Measurements from ENCODE around the gene SLC6A2. TPM values are rescaled to one million over a fixed set of nuclear protein-coding genes. Genes with fewer than 3 reads are reported as not detected.
A peak's percentile ranks its signal among the peaks of the same experiment; 100 is the strongest.

The SLC6A2 gene
- total RNA-seq, 2 experiments from 2014 or later: not detected

DNA sequence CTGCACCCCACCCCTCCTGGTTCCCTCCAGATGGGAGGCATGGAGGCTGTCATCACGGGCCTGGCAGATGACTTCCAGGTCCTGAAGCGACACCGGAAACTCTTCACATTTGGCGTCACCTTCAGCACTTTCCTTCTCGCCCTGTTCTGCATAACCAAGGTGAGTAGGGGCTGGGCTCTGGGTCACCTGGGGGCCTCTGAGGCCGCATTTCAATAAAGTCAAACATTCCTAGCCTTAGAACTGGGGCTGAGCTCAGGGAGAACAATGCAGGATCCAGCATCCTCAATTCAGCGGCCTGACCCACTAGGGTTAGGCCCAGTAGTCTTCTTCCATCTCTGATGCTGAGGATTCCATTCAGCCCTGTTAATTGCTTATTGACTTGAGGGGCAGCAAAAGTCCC is 42.1 kb downstream of the SLC6A2 start:
- CTCF ChIA-PET: interaction anchor here (1.9 kb wide), 1 partner anchor 233 kb away, joined by 7 read pairs; no protein-coding TSS in a partner anchor
- peaks cover 3% of the 10 kb centered on the region for H3K4me1 Mint-ChIP-seq
- no peaks in the 10 kb centered on the region for H3K36me3 Mint-ChIP-seq (ENCODE audit: low read depth)
- POLR2A ChIA-PET: no interaction called here
- DNase-seq: no peak
- H3K27ac Mint-ChIP-seq: no peak overlapping the region
- H3K27me3 Mint-ChIP-seq: no peaks in the 10 kb centered on the region
- H3K4me3 Mint-ChIP-seq: no peak overlapping the region
- H3K9me3 Mint-ChIP-seq: no peaks in the 10 kb centered on the region

DNA sequence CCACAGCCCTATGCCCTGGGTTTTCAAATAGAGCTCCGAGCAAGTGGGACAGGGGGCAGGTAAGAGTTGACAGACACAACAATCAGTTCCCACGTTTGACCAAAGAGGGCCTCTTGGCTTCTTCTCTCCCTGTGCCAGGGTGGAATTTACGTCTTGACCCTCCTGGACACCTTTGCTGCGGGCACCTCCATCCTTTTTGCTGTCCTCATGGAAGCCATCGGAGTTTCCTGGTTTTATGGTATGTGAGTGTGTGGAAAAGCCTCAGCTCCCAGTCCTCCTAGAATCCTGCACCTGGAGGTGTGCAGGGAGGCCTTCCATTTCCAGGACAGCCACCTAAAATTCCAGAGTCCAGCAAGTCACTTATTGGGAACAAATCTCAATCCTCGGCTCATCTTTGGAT is 42.5 kb downstream of the SLC6A2 start:
- Mint-ChIP-seq H3K9me3 (no peaks in the 10 kb centered on the region), H3K27ac (no peak overlapping the region), H3K4me3 (no peak overlapping the region), H3K4me1 (peaks cover 7% of the 10 kb centered on the region), H3K27me3 (no peaks in the 10 kb centered on the region), H3K36me3 (ENCODE audit: low read depth) (no peaks in the 10 kb centered on the region)
- POLR2A ChIA-PET: no interaction called here
- no peak for DNase-seq
- CTCF ChIA-PET: interaction anchor here (1.9 kb wide), 1 partner anchor 234 kb away, joined by 7 read pairs; no protein-coding TSS in a partner anchor

DNA sequence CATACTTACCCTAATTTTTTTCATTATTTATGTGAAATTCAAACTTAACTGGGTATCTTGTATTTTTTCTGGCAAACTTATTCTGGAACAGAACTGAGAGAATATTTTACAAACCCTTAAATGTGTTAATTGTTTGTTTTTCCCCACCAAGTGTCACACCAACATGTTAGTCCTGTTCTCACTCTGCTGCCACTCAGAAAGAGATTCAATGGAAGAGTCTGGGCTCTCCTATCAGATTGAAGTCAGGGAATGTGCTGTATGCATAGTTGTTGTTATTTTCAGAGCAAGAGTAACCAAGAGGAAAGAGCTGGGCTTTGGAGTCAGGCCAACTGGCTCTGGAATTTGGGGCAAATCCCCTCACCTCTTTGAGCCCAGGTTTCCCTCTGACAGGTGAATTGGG is 43.2 kb downstream of the SLC6A2 start:
- no peak overlapping the region for H3K4me3 Mint-ChIP-seq
- no peak for DNase-seq
- H3K27ac Mint-ChIP-seq: no peak overlapping the region
- ChIA-PET CTCF (interaction anchor here (1.9 kb wide), 1 partner anchor 234 kb away, joined by 7 read pairs; no protein-coding TSS in a partner anchor), POLR2A (no interaction called here)
- peaks cover 11% of the 10 kb centered on the region for H3K4me1 Mint-ChIP-seq
- H3K36me3 Mint-ChIP-seq (ENCODE audit: low read depth): no peaks in the 10 kb centered on the region
- no peaks in the 10 kb centered on the region for H3K27me3 Mint-ChIP-seq
- H3K9me3 Mint-ChIP-seq: no peaks in the 10 kb centered on the region

DNA sequence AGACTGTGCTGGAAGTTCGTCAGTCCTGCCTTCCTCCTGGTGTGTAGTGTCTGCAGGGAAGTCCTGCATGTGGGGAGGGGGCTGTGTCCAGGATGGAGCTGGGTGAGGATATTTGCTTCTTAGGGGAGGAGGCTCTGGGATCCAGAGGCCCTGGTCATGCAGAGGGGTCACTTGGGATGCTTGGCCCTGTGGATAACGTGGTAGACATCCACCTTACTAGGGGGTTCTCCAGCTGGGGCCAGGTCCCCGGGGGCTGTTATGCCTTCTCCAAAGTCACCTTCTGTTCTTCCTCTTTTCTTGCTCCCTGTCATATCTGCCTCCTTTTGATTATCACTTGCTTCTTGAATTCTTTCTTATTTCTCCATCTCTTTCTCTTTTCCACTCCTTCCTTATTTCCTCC is 43.8 kb downstream of the SLC6A2 start:
- no peak for DNase-seq
- no peaks in the 10 kb centered on the region for H3K9me3 Mint-ChIP-seq
- no peaks in the 10 kb centered on the region for H3K36me3 Mint-ChIP-seq (ENCODE audit: low read depth)
- ChIA-PET CTCF (no interaction called here), POLR2A (no interaction called here)
- H3K27me3 Mint-ChIP-seq: no peaks in the 10 kb centered on the region
- H3K4me3 Mint-ChIP-seq: no peak overlapping the region
- peaks cover 11% of the 10 kb centered on the region for H3K4me1 Mint-ChIP-seq
- H3K27ac Mint-ChIP-seq: no peak overlapping the region

DNA sequence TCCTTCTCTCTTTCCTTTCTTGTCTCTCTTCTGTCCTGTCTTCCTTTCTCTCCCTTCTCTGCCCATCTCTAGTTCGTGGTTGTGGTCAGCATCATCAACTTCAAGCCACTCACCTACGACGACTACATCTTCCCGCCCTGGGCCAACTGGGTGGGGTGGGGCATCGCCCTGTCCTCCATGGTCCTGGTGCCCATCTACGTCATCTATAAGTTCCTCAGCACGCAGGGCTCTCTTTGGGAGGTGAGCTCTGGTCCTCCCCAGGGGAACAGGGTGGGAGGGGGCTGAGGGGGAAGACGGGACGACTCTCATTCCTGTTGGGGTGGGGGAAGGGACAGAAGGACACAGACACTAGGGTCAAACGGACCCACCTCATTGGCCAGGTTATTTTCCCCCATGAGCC is 44.3 kb downstream of the SLC6A2 start:
- ChIA-PET POLR2A (no interaction called here), CTCF (interaction anchor here (4.5 kb wide), 1 partner anchor 235 kb away, joined by 23 read pairs; no protein-coding TSS in a partner anchor)
- Mint-ChIP-seq H3K27ac (no peak overlapping the region), H3K4me3 (no peak overlapping the region), H3K36me3 (ENCODE audit: low read depth) (no peaks in the 10 kb centered on the region), H3K4me1 (peaks cover 11% of the 10 kb centered on the region), H3K27me3 (no peaks in the 10 kb centered on the region), H3K9me3 (no peaks in the 10 kb centered on the region)
- no peak for DNase-seq

DNA sequence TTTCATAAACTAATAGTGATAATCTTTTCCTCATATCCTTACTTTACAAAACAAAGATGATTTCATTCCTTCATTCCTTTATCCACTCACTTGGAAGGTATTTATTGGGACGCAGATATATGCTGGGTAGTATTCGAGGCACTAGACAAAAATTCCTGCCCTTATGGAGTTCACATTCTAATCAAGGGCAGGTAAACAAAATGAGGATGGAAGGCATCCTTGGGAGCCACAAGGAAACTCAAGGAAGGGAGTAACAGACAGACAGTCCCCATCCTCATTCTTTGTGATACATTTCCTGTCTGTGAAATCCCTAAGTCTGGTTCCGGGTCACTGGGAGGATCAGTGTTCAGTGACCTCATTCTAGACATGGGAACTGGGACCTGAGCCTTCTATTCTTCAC is 45.2 kb downstream of the SLC6A2 start:
- no peak overlapping the region for H3K27ac Mint-ChIP-seq
- H3K4me3 Mint-ChIP-seq: no peak overlapping the region
- DNase-seq: no peak
- ChIA-PET POLR2A (no interaction called here), CTCF (interaction anchor here (1.1 to 4.5 kb wide), 4 partner anchors 12 to 236 kb away, joined by 3 to 23 read pairs (median 4); no protein-coding TSS in a partner anchor)
- H3K4me1 Mint-ChIP-seq: peaks cover 11% of the 10 kb centered on the region
- no peaks in the 10 kb centered on the region for H3K36me3 Mint-ChIP-seq (ENCODE audit: low read depth)
- H3K27me3 Mint-ChIP-seq: peaks cover 2% of the 10 kb centered on the region
- no peaks in the 10 kb centered on the region for H3K9me3 Mint-ChIP-seq

DNA sequence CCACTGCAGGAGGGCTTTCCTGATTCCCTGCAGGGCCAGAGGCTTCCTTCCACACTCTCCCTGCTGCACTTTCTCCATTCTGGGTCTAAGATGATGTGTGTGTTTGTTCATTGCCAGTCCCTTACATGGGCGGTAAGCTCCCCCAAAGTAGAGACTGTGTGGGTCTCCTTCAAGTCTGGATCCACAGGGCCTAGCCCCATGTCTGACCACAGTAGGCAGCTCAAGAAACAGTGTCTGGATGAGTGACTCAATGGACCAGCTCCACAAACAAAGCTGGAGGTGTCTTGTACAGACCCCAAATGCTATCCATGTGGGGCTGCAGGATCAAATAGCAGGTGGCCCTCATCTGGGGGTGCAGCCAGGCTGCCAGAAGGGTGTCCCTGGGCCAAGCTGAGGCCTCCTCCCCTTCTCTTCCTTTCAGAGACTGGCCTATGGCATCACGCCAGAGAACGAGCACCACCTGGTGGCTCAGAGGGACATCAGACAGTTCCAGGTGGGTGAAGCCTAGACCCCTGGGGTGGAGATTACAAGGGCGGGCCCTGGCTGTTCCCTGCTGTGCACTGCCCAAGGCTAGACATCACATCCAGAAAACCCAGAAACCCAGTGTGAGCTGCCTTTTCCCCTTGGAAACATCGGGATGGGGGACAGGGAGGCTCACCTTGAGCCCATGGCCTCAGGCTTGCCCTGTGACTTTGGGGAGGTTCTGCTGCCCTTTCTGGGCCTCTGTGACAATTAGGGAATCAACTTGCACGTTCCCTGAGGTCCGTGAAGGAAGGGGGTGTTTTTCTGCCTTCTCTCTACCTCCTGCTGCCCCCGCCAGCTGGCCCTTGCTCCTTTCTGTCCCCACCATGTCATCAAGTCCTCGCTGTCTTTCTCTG is 45.9 kb downstream of the SLC6A2 start:
- Mint-ChIP-seq H3K36me3 (ENCODE audit: low read depth) (no peaks in the 10 kb centered on the region), H3K27ac (no peak overlapping the region), H3K9me3 (no peaks in the 10 kb centered on the region), H3K4me1 (peaks cover 11% of the 10 kb centered on the region), H3K4me3 (no peak overlapping the region), H3K27me3 (peaks cover 8% of the 10 kb centered on the region)
- ChIA-PET POLR2A (no interaction called here), CTCF (interaction anchor here (1.1 to 4.5 kb wide), 5 partner anchors 13 to 242 kb away, joined by 3 to 23 read pairs (median 4); no protein-coding TSS in a partner anchor)
- DNase-seq: peak; percentile 46

DNA sequence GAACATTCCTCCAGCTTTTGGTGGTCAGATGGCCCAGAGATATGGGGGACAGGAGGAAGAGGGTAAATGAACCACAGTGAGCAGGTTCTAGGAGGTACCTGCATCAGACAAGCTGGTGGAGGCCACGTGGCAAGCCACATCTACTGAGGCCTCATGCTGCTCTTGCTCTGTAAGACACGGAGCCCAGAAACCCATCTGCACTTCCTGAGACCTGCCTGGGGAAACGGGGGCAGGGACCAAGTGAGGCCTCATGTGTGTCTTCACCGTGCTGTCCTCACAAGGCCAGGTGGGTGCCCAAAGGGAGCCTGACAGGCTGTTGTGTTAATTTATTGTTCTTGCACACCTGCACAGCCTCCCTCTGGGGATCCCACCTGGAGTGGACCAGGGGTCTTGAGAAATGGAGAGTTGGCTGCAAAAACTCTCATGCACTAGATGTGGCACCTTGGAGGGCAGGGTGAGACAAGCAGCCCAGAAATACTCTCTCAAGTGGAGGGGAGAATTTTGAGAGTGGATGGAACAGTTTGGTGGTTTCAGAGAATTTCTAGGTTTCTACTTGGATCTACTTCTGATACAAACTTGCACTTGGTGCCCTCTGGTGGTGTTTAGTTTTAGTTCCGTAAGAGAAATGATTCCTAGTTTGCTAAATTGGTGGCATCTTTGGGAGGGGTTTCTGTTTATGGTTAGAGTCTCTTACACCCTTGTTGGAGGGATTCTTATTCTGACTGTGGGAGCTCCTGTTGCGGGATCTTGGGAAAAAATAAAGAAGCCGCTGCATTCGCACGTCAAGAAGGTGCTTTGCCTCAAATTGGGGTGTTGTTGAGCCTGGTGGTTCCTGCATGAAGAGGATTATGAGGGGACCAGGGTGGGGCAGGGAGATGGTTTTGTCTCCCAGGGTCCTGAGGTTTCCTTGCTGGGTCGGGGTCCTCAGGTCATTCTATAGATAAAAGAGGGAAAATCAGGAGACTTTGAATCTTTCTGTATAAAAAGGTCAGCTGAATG is 47.5 kb downstream of the SLC6A2 start:
- ChIA-PET POLR2A (no interaction called here), CTCF (interaction anchor here (1.1 to 4.5 kb wide), 3 partner anchors 198 to 243 kb away, joined by 4 to 23 read pairs (median 4); no protein-coding TSS in a partner anchor)
- Mint-ChIP-seq H3K36me3 (ENCODE audit: low read depth) (no peaks in the 10 kb centered on the region), H3K4me1 (peaks cover 11% of the 10 kb centered on the region), H3K4me3 (no peak overlapping the region), H3K27ac (no peak overlapping the region), H3K9me3 (no peaks in the 10 kb centered on the region), H3K27me3 (peaks cover 8% of the 10 kb centered on the region)
- DNase-seq: peak; percentile 36

DNA sequence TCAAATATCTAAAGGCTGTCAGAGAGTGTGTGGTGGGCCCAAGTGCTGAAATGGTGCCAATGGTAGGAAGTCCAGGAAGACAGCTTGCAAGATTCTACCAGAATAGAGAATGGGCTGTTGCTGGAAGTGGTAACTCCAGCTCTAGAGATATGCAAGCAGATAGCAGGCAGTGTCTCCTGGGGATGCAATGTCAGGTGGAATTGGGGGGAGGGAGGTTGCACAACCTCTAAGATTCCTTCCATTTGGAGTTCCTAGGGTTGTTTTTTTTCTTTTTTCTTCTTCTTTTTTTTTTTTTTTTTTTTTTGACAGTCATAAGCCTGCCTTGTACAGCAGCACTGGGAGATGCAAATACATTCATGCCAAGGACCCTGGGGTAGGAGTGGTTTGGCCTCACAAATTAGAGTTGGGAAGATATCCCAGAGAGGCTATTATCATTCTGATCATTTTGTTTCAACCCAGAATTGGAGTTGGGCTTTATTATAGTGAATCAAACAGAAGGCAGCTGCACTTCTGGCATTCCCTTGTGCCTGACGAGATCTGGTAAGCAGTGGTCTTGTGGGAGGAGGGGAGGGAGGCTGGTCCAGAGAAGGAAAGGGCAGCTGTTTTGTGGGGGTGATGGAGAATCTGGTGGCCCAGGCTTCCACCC is 51.1 kb downstream of the SLC6A2 start:
- no peak overlapping the region for H3K4me3 Mint-ChIP-seq
- no peaks in the 10 kb centered on the region for H3K9me3 Mint-ChIP-seq
- H3K27ac Mint-ChIP-seq: no peak overlapping the region
- H3K27me3 Mint-ChIP-seq: peaks cover 8% of the 10 kb centered on the region
- POLR2A ChIA-PET: no interaction called here
- H3K4me1 Mint-ChIP-seq: peaks cover 11% of the 10 kb centered on the region
- no peak for DNase-seq
- CTCF ChIA-PET: interaction anchor here (1.8 kb wide), 1 partner anchor 242 kb away, joined by 6 read pairs; no protein-coding TSS in a partner anchor
- H3K36me3 Mint-ChIP-seq (ENCODE audit: low read depth): no peaks in the 10 kb centered on the region

DNA sequence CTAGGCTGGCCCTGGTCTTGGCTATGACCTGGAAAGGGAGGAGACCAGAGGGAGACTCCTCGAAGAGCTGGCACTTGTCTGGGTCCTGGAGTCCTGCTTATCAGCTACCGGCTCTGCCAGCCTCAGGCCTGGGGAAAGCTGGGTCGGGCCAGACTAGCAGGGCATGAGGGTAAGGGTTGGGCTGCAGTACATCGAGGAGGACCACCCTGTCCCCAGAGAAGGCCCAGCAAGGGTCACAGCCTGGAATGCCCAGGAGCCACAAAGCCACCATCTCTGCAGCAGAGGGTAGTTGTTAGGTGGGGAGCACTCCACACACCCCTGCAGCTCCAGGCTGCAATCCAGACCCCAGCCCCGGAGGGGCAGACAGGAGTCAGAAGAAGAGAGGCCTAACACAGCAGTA is 54.0 kb downstream of the SLC6A2 start:
- H3K27me3 Mint-ChIP-seq: peaks cover 10% of the 10 kb centered on the region
- H3K27ac Mint-ChIP-seq: no peak overlapping the region
- ChIA-PET CTCF (interaction anchor here (2.3 kb wide), 1 partner anchor 245 kb away, joined by 8 read pairs; no protein-coding TSS in a partner anchor), POLR2A (no interaction called here)
- H3K36me3 Mint-ChIP-seq (ENCODE audit: low read depth): no peaks in the 10 kb centered on the region
- H3K4me3 Mint-ChIP-seq: no peak overlapping the region
- no peaks in the 10 kb centered on the region for H3K4me1 Mint-ChIP-seq
- DNase-seq: no peak
- H3K9me3 Mint-ChIP-seq: no peaks in the 10 kb centered on the region

DNA sequence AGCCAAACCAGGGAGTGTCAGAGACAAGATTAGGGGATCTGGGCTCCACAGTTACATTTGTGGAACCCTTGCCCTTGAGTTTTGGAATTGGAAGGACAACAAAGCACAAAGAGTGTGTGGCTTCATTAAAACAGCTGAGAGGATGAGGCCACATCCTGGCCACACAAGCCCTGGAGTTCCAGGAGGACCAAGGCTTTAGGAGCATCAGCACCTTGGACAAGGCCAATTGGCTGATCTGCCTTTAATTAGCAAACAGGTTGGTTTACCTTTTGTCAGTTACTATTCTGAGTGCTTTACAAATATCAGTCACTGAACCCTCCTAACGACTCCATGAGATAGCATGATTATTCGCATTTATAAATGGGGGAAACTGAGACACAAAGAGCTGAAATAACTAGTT is 54.7 kb downstream of the SLC6A2 start:
- no peaks in the 10 kb centered on the region for H3K36me3 Mint-ChIP-seq (ENCODE audit: low read depth)
- H3K27me3 Mint-ChIP-seq: peaks cover 10% of the 10 kb centered on the region
- ChIA-PET CTCF (no interaction called here), POLR2A (no interaction called here)
- no peak overlapping the region for H3K27ac Mint-ChIP-seq
- H3K4me3 Mint-ChIP-seq: no peak overlapping the region
- H3K9me3 Mint-ChIP-seq: no peaks in the 10 kb centered on the region
- no peaks in the 10 kb centered on the region for H3K4me1 Mint-ChIP-seq
- no peak for DNase-seq

All from activated CD4-positive, alpha-beta T cell treated with anti-CD3 and anti-CD28 coated beads, Interleukin-2, amount 10 ng/mL, durations not matched to agents 7 days and 5 days (primary cell).